Gastroesophageal sphincter (tissue), 4 donors: ENCODE results near the gene DCXR. TPM values are rescaled to one million over a fixed set of nuclear protein-coding genes. Genes with fewer than 3 reads are reported as not detected.

ENCODE experiments used
- ATAC-seq: fragments of 150-250 bp; one replicate; pipeline ENCODE4 v1.9.1; 2016; ENCODE audit warnings: mild to moderate bottlenecking, moderate library complexity
- H3K27ac ChIP-seq, 4 donors: fragments of 200-600 bp; sonication (generic) in 3 of 4; 1 replicate in 3 of 4; 2 replicates in 1 of 4; pipeline ENCODE4 v1.5.1; 2016 to 2019
- H3K27me3 ChIP-seq: fragments of 200-600 bp; sonication (generic); one replicate; pipeline ENCODE4 v1.5.1; 2019
- H3K36me3 ChIP-seq, 2 donors: fragments of 200-600 bp; sonication (generic); one replicate each; pipeline ENCODE4 v1.5.1; 2019; ENCODE audit warnings: control low read depth in 1 of 2
- H3K4me1 ChIP-seq, 3 donors: fragments of 200-600 bp; sonication (generic); 1 replicate in 2 of 3; 2 replicates in 1 of 3; pipeline ENCODE4 v1.5.1; 2016 to 2019; ENCODE audit warnings: control low read depth in 2 of 3
- H3K4me3 ChIP-seq, 2 donors: fragments of 200-600 bp; sonication (generic); one replicate each; pipeline ENCODE4 v1.5.1; 2019; ENCODE audit warnings: mild to moderate bottlenecking in 1 of 2, moderate library complexity in 1 of 2
- H3K9me3 ChIP-seq, 3 donors: fragments of 200-600 bp; sonication (generic); one replicate each; pipeline ENCODE4 v1.5.1; 2017 to 2019; ENCODE audit warnings: control low read depth in 2 of 3
- CTCF ChIP-seq, 4 experiments: fragments of 200-600 bp in 2 of 4; fragments of 450-650 bp in 2 of 4; sonication (generic) in 1 of 4; IDR thresholded peaks; one replicate each; pipeline ENCODE4 v1.5.1; 2017 to 2019; ENCODE audit warnings: antibody characterized with exemption in 4 of 4, mild to moderate bottlenecking in 2 of 4, moderate library complexity in 2 of 4
- EP300 ChIP-seq: sonication (generic); formaldehyde crosslinking; IDR thresholded peaks from one replicate; pipeline ENCODE4 v1.6.1; 2017; ENCODE audit warnings: antibody characterized with exemption, mild to moderate bottlenecking
- POLR2A ChIP-seq, 2 donors: fragments of 450-650 bp; IDR thresholded peaks; one replicate each; pipeline ENCODE4 v1.6.1; 2017; ENCODE audit warnings: antibody characterized with exemption in 2 of 2, mild to moderate bottlenecking in 2 of 2, moderate library complexity in 1 of 2
- POLR2AphosphoS5 ChIP-seq: sonication (generic); formaldehyde crosslinking; IDR thresholded peaks from one replicate; pipeline ENCODE4 v1.6.1; 2017; ENCODE audit warnings: antibody characterized with exemption
- WGBS, 2 donors: methylation state at CpG; one replicate each; pipeline ENCODE4 v1.1.5; 2018; ENCODE audit warnings: low coverage in 1 of 2; 5-methylcytosine and 5-hydroxymethylcytosine counted together
- total RNA-seq, 4 donors: library from RNA; depleted of rRNA; stranded (reverse); fragments of >200 nt; gene quantifications; one replicate each; pipeline ENCODE4 v1.1.0, GENCODE V29; 2016

DCXR gene
- total RNA-seq, 4 donors from 2014 or later, result 70.7 to 140 (median 108) TPM

- ATAC-seq, result no peak
- 33 to 85% methylated on average over 2 to 5 of the region's 21 CpGs for WGBS, 2 donors
- H3K27ac ChIP-seq, result no peak overlapping the region
- H3K4me1 ChIP-seq, result no peaks in the 10 kb centered on the region
- H3K4me3 ChIP-seq, result no peak overlapping the region
- H3K36me3 ChIP-seq, result peaks cover 0 to 38% of the 10 kb centered on the region in 2 donors
- H3K9me3 ChIP-seq, result no peaks in the 10 kb centered on the region
- no peak for TF ChIP-seq CTCF (IDR thresholded peaks at IDR 0.05)
- no peaks in the 10 kb centered on the region for H3K27me3 ChIP-seq
Measured at GRCh38 chr17:82076785-82077591, 39.5 kb upstream of the DCXR start.

GRCh38 chr17:82076018-82076784 is 38.7 kb upstream of the DCXR start:
- ATAC-seq, result no peak
- no peaks in the 10 kb centered on the region for H3K4me1 ChIP-seq
- no peak for TF ChIP-seq POLR2A (IDR thresholded peaks at IDR 0.05)
- TF ChIP-seq CTCF (IDR thresholded peaks at IDR 0.05), result no peak
- no peak for TF ChIP-seq POLR2AphosphoS5
- TF ChIP-seq EP300, result no peak
- H3K27me3 ChIP-seq, result no peaks in the 10 kb centered on the region
- H3K27ac ChIP-seq, result no peak overlapping the region
- WGBS, 2 donors, result 77 to 80% methylated on average over 12 to 14 of the region's 25 CpGs
- H3K4me3 ChIP-seq, result no peak overlapping the region
- H3K9me3 ChIP-seq, result no peaks in the 10 kb centered on the region
- H3K36me3 ChIP-seq, result peaks cover 0 to 30% of the 10 kb centered on the region in 2 donors

- Histone ChIP-seq H3K4me3 (no peak overlapping the region), H3K36me3 (peaks cover 0 to 2% of the 10 kb centered on the region in 2 donors), H3K27me3 (no peaks in the 10 kb centered on the region), H3K9me3 (no peaks in the 10 kb centered on the region), H3K27ac (no peak overlapping the region), H3K4me1 (no peaks in the 10 kb centered on the region)
- no peak for ATAC-seq
- TF ChIP-seq POLR2AphosphoS5 (no peak), EP300 (no peak), CTCF (IDR thresholded peaks at IDR 0.05) (no peak), POLR2A (IDR thresholded peaks at IDR 0.05) (no peak)
- 71 to 88% methylated on average over 7 to 8 of the region's 9 CpGs for WGBS, 2 donors
Measured at GRCh38 chr17:82073446-82073845, 35.9 kb upstream of the DCXR start.

GRCh38 chr17:82072827-82073226 is 35.3 kb upstream of the DCXR start:
- H3K27ac ChIP-seq, result no peak overlapping the region
- 80 to 82% methylated on average over 6 of the region's 6 CpGs for WGBS, 2 donors
- TF ChIP-seq POLR2AphosphoS5 (no peak), EP300 (no peak), POLR2A (IDR thresholded peaks at IDR 0.05) (no peak), CTCF (IDR thresholded peaks at IDR 0.05) (no peak)

GRCh38 chr17:82070611-82071010 is 33.1 kb upstream of the DCXR start:
- Histone ChIP-seq H3K27ac (no peak overlapping the region), H3K4me1 (peaks cover 0 to 10% (median 7%) of the 10 kb centered on the region in 3 donors), H3K36me3 (no peaks in the 10 kb centered on the region), H3K4me3 (no peak overlapping the region), H3K27me3 (no peaks in the 10 kb centered on the region), H3K9me3 (no peaks in the 10 kb centered on the region)
- ATAC-seq, result no peak
- TF ChIP-seq POLR2A (IDR thresholded peaks at IDR 0.05) (no peak), CTCF (IDR thresholded peaks at IDR 0.05) (no peak), EP300 (no peak)

More at GRCh38 chr17:82072827-82073226, 35.3 kb upstream of the DCXR start:
- ATAC-seq, result no peak
- H3K36me3 ChIP-seq, result no peaks in the 10 kb centered on the region
- no peaks in the 10 kb centered on the region for H3K4me1 ChIP-seq
- H3K9me3 ChIP-seq, result no peaks in the 10 kb centered on the region
- no peak overlapping the region for H3K4me3 ChIP-seq
- H3K27me3 ChIP-seq, result no peaks in the 10 kb centered on the region
